Endodermal cell (in vitro differentiated cells): ENCODE data around the gene CARD11. TPM values are rescaled to one million over a fixed set of nuclear protein-coding genes. Genes with fewer than 3 reads are reported as not detected.

Experiments used
- DNase-seq: peaks from one replicate; pipeline ENCODE4 v3.0.0-alpha.2; 2017
- H3K27ac ChIP-seq: 2 replicates; pipeline ENCODE4 v1.5.1; 2013; ENCODE audit warnings: mild to moderate bottlenecking, low read depth, low read length, moderate library complexity
- H3K27me3 ChIP-seq: 2 replicates; pipeline ENCODE4 v1.6.1; 2013; ENCODE audit warnings: mild to moderate bottlenecking, low read length, moderate library complexity; ENCODE audit not compliant: insufficient read depth, control insufficient read depth, poor library complexity, severe bottlenecking
- H3K36me3 ChIP-seq: 2 replicates; pipeline ENCODE4 v1.7.0; 2013; ENCODE audit warnings: mild to moderate bottlenecking, low read length, moderate library complexity; ENCODE audit not compliant: control insufficient read depth, insufficient read depth
- H3K4me1 ChIP-seq: one replicate; pipeline ENCODE4 v1.7.0; 2013; ENCODE audit warnings: low read length; ENCODE audit not compliant: control insufficient read depth, insufficient read depth
- H3K4me3 ChIP-seq: 2 replicates; pipeline ENCODE4 v1.5.1; 2013; ENCODE audit warnings: mild to moderate bottlenecking, low read length, moderate library complexity
- H3K9ac ChIP-seq: 2 replicates; pipeline ENCODE4 v1.6.1; 2013; ENCODE audit warnings: mild to moderate bottlenecking, low read length, moderate library complexity; ENCODE audit not compliant: poor library complexity, severe bottlenecking; ENCODE audit errors: extremely low read depth
- H3K9me3 ChIP-seq: 2 replicates; pipeline ENCODE4 v1.6.1; 2013; ENCODE audit warnings: mild to moderate bottlenecking, low read length, moderate library complexity; ENCODE audit not compliant: control insufficient read depth
- H3K27ac Mint-ChIP-seq: 2 replicates; pipeline ENCODE4 v1.8.0; 2020; ENCODE audit warnings: mixed read lengths
- H3K27me3 Mint-ChIP-seq: 2 replicates; pipeline ENCODE4 v1.8.0; 2021; ENCODE audit warnings: mild to moderate bottlenecking, mixed read lengths; ENCODE audit not compliant: insufficient read depth
- H3K36me3 Mint-ChIP-seq: 2 replicates; pipeline ENCODE4 v1.8.0; 2020; ENCODE audit warnings: low read depth, mixed read lengths
- H3K4me1 Mint-ChIP-seq: 2 replicates; pipeline ENCODE4 v1.8.0; 2020; ENCODE audit warnings: mixed read lengths
- H3K4me3 Mint-ChIP-seq: 2 replicates; pipeline ENCODE4 v1.8.0; 2020; ENCODE audit warnings: mild to moderate bottlenecking, moderate library complexity, mixed read lengths
- H3K9me3 Mint-ChIP-seq: 2 replicates; pipeline ENCODE4 v1.8.0; 2020; ENCODE audit warnings: mild to moderate bottlenecking, mixed read lengths
- CTCF ChIP-seq: fragments of 200-600 bp; sonication (generic); conservative IDR thresholded peaks from 2 replicates; pipeline ENCODE4 v1.5.0; 2021; ENCODE audit warnings: antibody characterized with exemption, mild to moderate bottlenecking
- WGBS, 2 experiments: methylation state at CpG; one replicate each; pipeline versions ENCODE4 v1.1.5 to v1.1.7; 2013; ENCODE audit warnings: missing lambda C conversion rate in 2 of 2, mixed read lengths in 1 of 2; ENCODE audit not compliant: insufficient coverage in 1 of 2, insufficient read length in 1 of 2; 5-methylcytosine and 5-hydroxymethylcytosine counted together
- total RNA-seq, 2 donors: library from RNA; stranded (reverse); fragmentation: NEBNext Ultra II Directional in 1 of 2; extraction: Animal tissue kit (Norgen Biotek cat#: 25700) in 1 of 2; gene quantifications; 2 replicates in 1 of 2; 3 replicates in 1 of 2; pipeline ENCODE4 v1.2.1, GENCODE V29; 2021

Gene CARD11
- total RNA-seq, 2 donors from 2014 or later = 7.2 to 10.8 TPM

DNA sequence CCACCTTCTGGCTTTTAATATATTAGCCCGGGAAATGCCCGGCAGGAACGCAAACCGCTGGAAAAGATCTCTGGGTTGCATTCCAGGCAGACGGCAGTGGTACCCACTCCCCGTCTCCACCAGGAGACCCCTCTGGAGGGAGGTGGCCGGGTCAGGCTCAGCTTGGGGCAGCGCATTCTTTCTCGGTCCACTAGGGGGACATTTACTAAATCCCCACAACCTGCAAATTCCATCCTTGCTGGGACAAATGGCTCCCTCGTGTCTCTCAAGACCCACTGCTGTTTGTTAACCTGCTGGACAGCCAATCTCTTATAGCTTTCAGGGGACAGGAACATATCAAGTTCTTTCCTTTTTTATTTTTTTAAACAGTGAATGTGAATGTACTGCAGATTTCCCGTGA lies 45.8 kb upstream of the CARD11 start:
- Mint-ChIP-seq H3K27me3 (no peaks in the 10 kb centered on the region), H3K4me1 (no peaks in the 10 kb centered on the region)

DNA sequence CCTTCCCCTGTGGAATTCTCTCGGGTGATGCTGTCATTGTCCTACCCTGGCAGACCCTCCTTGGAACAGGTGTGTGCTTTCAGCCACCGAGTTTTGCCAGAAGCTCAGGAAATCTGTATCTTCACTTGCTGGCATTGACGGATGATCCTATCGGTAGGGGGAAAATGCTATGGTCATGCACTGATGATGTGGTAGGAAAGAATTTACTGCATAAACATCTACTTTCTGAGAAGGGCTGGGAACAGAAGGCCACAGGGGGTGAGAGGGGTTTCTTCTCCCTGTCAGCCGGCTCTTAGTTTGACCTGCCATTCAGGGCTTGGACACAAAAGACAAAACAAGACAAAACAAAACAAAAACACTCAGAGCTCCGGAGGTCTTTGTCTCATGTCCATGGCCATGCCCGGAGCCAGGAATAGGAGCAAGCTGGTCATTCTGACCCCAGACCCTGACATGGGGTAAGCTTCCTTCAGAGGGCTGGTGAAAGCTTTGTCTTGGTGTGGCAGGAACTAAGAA lies 43.6 kb upstream of the CARD11 start:
- Histone ChIP-seq H3K36me3 (no peaks in the 10 kb centered on the region), H3K4me3 (no peak overlapping the region), H3K27me3 (no peaks in the 10 kb centered on the region), H3K27ac (peak overlapping the region; percentile 47), H3K9ac (no peak overlapping the region), H3K9me3 (no peaks in the 10 kb centered on the region), H3K4me1 (no peaks in the 10 kb centered on the region)
- 60 to 73% methylated on average over 3 to 7 of the region's 7 CpGs for WGBS, 2 experiments
- peaks cover 1% of the 10 kb centered on the region for H3K9me3 Mint-ChIP-seq
- H3K4me1 Mint-ChIP-seq = no peaks in the 10 kb centered on the region
- H3K27me3 Mint-ChIP-seq = no peaks in the 10 kb centered on the region
- no peaks in the 10 kb centered on the region for H3K36me3 Mint-ChIP-seq
- H3K27ac Mint-ChIP-seq = no peak overlapping the region
- no peak for DNase-seq
- no peak for TF ChIP-seq CTCF
- H3K4me3 Mint-ChIP-seq = no peak overlapping the region

More for the DNA sequence above, 45.8 kb upstream of the CARD11 start:
- Mint-ChIP-seq H3K9me3 (peaks cover 1% of the 10 kb centered on the region), H3K4me3 (no peak overlapping the region), H3K27ac (no peak overlapping the region), H3K36me3 (no peaks in the 10 kb centered on the region)
- H3K27ac ChIP-seq = no peak overlapping the region
- H3K27me3 ChIP-seq = no peaks in the 10 kb centered on the region
- peak; percentile 92 for TF ChIP-seq CTCF
- no peaks in the 10 kb centered on the region for H3K9me3 ChIP-seq
- H3K4me1 ChIP-seq = no peaks in the 10 kb centered on the region
- H3K9ac ChIP-seq = no peak overlapping the region
- H3K4me3 ChIP-seq = no peak overlapping the region
- H3K36me3 ChIP-seq = no peaks in the 10 kb centered on the region
- peak; percentile 89 for DNase-seq
- WGBS, 2 experiments = 45 to 68% methylated on average over 7 to 11 of the region's 11 CpGs

GRCh38 chr7:3083350-3083749 lies 39.7 kb upstream of the CARD11 start:
- Mint-ChIP-seq H3K27me3 (peaks cover 2% of the 10 kb centered on the region), H3K27ac (no peak overlapping the region), H3K9me3 (peaks cover 7% of the 10 kb centered on the region), H3K4me1 (no peaks in the 10 kb centered on the region), H3K36me3 (no peaks in the 10 kb centered on the region), H3K4me3 (no peak overlapping the region)
- no peaks in the 10 kb centered on the region for H3K9me3 ChIP-seq
- H3K27ac ChIP-seq = no peak overlapping the region
- TF ChIP-seq CTCF = no peak
- H3K4me1 ChIP-seq = no peaks in the 10 kb centered on the region
- WGBS, 2 experiments = 90 to 100% methylated on average over 4 of the region's 4 CpGs
- no peaks in the 10 kb centered on the region for H3K27me3 ChIP-seq
- no peak overlapping the region for H3K4me3 ChIP-seq
- H3K9ac ChIP-seq = no peak overlapping the region
- no peaks in the 10 kb centered on the region for H3K36me3 ChIP-seq
- DNase-seq = no peak
